Measurements from ENCODE around the gene MED12L.

The MED12L gene

DNA sequence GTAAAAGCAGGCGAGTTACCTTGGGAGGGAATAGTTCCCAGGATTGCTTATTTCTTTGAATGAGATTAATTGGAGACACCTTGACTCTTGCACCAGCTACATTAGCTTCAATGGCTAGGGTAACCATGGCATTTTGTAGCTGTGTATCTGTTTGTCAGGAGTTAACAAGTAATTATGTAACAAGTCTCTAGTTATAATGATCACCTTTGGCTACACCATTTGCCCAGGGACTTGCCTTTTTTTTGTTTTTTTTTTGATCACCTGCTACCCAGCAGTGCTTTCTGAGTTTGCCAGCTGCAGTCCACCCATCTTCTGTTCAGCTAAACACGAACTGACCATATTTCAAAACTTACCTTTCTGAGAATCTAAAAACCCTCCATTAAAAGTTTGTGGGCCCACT lies 2.2 kb downstream of the MED12L start:
- DNase-seq = no peak

DNA sequence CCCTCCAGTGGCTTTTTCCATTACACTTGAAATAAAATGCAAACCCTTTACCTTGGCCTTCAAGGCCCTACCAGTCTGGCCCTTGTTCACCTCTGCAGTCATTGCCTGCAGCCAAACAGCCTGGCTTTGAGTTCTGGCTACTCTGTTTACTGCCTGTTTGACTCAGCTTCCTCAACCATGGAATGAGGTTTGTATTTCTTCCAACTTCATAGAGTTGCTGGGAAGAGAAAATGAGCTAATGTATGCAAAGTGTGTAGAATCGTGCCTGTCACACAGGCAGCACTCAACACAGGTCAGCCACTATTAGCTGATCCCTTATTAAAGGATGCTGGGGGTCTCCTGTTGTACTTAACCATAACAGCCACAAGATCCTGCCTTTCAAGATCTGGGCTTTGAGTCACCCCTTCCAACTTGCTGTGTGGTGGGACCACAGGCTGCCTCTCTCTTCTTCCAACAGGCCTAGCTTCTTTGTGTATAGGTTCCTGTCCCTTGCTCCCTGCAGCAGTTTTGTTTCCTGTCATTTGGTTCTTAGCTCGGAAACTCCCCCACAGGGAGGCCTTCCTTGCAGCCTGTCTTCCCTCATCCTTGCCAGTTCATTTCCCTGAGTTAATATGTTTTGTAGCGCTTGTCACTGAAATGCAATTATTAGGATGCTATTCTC lies 6.4 kb downstream of the MED12L start:
- no peak for DNase-seq

DNA sequence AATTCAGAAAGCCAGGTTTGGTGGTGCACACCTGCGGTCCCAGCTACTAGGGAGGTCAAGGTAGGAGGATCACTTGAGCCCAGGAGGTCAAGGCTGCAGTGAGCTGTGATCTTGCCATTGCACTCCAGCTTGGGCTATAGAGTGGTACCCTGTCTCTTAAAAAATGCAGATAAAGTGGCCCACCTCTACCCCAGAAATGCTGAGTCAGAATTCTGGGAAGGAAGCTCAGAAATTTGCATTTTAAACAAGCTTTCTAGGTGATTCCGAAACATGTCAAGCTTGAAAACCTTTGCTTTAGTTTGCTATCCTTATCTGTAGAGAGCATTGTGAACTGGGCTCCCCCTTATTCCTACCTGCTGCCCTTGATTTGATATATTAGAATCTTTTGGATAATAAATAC lies 7.7 kb downstream of the MED12L start:
- no peak for DNase-seq

DNA sequence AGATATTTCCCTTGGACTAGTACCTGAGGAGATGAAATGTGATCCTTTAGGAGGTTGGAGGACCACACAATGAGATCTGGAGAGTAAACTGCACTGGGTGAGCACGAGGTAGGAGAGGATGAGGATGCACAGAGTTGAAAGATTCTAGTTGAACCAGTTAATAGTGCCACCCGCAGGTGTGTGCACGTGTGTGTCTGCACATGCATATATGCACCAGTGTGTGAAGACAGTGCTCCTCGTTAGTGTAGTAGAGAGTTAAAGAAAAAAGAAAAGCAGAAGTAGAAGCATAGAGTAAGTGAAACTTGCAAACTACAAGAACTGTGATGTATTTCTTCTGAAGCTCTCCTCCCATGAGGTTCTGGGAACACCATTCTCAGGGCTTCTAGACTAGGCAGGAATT lies 8.4 kb downstream of the MED12L start:
- no peak for DNase-seq

DNA sequence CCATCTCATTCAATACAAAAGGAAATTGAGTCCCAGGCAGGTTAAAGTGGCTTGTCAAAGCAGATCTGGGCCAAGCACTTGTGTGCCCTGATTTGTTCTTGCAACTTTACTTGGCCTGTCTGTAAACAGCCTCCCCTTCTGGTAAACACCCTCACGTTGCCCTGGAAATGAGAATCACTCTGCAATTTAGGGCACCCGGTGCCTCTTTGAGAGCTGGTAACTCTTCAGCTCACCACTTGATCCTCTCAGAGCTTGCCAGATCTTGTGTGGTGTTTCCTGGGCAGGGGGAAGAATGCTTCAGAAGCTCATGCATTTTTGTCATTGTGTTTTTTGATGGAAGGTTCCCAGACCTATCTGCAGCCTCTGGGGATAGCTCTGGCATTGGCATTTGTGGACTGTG lies 11.3 kb downstream of the MED12L start:
- no peak for DNase-seq

DNA sequence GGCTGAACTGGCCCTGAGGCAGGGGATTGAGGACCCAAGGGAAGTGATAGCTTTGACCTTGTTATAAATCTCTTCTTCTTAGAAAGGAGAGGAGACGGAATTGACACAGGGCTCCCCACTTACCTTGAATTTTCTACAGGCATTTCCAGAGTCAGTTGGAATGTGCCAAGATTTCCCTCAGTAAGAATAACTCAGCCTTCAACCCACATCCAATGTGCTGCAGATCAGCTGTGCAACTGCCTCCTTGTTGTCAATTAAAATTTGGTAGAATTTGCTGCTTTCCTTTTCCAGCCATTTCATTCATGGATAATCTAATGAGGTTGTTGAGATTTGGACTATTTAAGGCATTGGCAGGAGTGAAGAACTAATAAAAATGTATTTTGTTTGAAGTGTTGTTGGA lies 14.6 kb downstream of the MED12L start:
- DNase-seq = no peak

DNA sequence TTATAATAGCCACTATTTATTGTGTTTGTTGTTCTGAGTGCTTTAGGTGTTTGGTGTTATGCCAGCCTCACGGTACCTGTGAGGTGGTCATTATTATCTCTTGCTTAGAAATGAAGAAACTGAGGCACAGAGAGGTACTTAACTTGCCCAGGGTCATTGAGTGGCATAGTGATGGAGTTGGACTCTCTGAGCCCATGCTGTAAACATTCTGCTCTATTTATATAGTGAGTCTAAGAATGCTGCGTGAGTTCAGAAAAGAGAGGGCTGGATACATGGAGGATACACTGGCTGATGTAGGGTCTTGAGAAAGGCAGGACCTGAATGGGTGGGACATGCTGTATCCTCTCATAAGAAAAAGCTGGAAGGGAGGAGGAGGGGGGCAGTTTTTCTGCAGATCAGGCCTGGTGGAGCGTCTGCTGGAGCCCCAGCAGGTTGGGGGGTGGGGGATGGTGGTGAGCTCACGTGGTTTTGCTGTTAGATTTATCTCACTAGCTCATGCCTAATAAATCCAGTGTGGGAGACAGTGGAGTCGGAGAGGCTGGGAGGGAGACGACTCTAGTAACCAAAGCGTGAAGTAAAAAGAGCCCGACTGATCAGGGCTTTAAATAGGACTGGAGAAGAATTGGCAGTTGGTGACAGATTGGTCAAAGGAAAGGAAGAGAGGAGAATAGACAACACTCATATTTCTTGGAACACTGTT lies 16.0 kb downstream of the MED12L start:
- no peak for DNase-seq

DNA sequence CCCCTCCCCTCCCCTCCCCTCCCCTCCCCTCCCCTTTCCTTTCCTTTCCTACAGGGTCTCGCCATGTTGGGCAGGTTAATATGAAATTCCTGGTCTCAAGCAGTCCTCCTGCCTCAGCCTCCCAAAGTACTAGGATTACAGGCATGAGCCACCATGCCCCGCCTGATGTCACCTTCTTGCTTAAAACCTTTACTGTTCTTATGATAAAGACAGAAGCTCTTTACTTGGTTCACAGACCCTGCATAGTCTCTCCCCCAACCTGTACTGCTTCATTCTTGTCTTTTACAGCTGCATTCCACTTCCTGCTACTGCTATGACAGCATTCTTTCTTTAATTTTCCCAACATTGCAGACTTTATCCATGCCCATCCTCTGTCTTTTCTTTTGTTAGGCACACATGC lies 20.8 kb downstream of the MED12L start:
- no peak for DNase-seq

DNA sequence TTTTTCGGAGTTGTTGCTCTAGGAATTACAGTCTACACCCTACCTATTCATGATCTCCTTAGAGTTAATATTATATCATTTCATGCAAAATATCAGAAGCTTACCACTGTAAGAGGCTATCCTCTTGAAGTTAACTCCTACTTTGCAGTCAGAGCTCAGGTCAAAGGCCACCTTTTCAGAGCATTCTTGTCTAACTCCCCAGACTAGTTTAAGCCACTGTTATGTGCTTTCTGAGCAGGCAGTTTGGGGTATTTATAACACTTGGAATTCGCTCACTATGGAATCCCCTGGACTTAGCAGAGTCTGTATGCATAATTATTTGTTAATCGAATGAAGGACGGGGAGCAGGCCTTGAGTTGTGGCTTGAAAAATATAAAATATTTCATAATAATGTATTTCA lies 21.7 kb downstream of the MED12L start:
- DNase-seq = no peak

DNA sequence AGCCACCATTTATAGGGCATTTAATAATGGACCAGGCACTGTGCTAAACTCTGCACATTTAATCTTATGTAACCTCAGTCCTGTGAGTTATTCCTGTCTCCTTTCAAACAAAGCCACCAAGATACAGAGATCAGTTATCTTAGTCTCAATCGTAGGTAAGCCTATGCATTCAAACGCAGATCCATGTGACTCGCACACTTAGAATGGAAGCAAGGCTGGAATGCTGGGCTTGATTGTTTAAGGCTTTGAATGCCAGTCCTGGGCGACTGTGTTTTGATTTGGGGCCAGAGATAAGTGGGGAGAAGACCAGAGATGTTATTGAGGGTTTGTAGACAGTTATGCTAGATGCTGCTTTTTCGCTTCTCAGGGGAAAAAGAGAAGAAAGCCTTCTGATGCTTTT lies 22.2 kb downstream of the MED12L start:
- DNase-seq = no peak

DNA sequence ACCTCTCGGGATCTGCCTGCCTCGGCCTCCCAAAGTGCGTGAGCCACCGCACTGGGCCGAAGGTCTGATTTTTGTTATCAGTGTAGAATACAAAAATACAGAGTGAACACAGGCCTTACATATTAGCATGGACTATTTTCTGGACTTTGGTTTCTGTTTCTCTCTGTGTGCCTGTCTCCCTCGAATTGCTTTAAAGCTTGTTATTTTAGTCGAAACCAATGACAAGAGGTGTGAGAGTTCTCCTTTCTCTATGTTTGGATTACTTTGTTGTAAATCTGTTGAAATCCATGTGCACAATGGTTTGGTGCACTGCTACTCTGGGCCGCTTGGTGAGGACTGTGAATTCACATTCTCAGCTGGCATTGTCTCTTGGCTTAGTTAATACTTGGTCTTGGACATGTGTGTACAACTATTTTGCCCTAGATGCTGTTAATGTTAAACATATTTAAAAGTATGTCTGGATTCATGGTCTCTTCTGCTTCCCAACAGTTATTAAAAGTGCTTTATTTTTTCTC lies 23.9 kb downstream of the MED12L start:
- DNase-seq = no peak

DNA sequence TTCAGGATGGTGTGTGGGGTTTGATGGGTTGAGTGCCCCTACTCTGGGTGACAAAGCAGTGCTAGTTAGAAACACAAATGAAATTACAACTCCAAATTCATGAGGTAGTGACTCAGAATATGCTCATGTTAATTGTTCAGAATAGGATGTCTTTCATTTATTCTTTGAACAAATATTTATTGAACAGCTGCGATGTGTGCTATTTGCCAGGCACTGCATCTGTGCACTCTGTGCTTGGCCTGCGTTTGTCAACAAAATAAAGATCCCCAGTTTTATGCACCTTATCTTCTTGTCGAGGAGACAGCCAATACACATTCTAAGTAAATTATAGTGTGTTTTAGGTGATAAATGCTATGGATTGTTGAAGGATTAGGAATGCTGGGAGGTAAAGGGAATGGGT lies 27.3 kb downstream of the MED12L start:
- DNase-seq = no peak

DNA sequence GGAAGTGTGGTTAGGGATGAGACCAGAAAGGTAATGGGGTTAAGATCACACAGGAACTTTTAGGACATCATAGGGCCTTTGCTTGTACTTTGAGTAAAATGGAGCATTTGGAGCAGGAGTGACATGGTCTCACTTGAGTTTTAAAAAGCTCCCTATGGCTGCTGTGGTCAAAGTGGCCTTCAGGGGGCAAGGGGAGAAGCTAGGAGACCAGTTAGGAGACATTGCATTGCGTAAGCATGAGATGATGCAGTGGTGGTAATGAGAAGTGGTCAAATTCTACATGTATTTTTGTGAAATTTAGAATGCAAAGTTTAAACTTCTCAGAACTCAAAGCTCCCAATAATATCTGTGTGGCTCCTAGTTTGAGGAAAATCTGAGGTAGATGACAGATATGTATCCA lies 27.9 kb downstream of the MED12L start:
- DNase-seq = no peak

DNA sequence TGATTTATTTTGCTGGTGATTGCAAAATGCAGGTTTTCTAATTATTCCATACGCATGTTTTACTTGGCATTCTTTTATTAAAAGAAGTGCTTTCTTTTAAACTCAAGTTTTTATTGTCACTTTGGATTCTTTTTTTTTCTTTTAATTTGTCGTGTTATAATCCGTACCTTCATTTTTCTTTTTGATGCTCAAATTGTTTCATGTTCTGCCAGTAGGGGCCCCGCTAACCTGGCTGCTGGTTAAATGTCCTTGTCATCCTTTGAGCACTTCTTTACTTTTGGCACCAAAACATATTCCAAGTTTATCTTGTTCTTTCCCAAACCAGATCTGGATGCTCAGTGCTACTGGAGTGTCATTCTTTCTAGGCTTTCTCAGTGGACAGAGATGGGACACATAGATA lies 31.6 kb downstream of the MED12L start:
- DNase-seq = no peak

DNA sequence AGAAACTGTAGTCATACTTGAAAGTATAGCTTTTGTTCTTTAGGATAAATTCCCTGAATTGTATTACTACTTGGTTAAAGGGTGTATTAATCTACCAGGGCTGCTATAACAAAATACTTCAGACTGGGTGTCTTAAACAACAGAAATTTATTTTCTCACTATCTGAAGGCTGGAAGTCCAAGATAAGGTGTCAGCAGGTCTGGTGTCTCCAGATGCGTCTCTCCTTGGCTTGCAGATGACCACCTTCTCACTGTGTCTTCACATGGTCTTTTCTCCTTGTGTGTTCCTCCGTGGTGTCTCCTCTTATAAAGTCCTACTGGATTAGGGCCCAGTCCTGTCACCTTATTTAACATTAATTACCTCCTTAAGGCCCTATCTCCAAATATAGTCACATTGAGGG lies 33.7 kb downstream of the MED12L start:
- no peak for DNase-seq

DNA sequence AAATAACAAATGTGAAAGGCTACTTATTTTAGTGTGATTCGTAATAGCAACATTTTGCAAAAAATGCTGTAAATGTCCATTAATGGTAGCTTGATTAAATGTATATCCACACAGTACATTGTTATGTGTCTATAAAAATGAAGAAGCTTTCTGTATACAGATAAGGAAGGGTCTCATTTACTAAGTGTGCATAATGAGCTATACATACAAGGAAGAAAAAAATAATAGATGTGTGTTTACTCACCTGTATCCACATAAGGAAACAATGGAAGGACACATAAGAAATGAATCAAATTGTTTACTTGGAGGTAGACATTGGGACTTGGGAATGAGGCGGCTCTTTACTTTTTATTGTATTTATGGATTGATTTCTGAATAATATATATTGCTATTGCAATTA lies 34.9 kb downstream of the MED12L start:
- DNase-seq = no peak

DNA sequence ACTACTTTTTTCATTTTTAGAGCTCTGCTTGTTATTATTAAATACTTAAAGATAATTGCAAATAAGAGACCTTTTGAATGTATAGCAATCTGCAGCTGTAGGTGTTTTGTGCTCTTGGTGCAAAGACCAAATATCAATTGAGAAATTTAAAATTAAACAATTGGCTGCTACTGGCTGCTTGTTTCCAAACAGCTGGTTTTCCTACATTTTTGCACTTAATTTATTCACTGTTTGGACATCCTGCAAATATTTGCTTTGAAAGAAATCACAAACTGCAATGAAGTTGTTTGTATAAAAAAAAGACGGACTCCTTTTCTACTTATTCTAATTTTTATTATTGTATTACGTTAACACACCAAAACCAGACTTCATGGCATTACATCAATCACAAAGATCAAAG lies 35.6 kb downstream of the MED12L start:
- no peak for DNase-seq

DNA sequence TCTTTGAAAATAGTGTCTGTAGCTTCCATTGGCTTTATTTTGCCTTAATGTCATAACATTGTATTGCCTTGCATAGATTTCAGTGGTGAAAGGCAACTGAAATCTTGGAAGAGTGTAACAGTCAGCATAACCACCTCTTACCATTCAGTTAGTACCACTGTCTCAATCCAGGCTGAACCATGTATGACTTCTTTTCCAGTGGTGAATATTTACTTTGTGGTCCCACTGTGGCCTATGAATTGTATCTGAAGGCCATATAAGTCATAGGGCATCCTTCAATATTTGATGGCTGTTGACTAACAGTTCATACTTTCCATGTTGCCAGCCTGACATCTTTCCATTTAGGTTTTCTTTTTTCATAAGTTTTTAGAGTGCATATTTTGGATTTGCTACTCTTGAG lies 38.4 kb downstream of the MED12L start:
- no peak for DNase-seq

DNA sequence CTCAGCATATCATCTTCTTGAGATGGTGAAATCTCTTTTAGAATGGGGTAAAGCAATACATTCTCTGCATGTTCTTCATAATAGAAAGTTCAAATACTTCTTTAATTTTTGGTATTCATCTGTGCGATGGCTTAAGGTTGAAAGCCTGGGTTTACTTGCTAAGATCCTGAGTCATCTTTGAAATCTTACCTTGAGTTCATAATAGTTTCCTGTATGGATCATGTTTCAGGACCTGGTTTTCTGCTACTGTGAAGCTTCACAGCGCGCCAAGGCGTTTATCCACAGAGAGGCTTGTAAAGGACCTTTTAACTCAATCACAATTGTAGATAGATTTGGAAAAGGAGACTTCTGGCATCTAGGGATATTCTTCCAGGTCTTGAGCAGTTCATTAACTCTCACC lies 39.0 kb downstream of the MED12L start:
- DNase-seq = no peak

DNA sequence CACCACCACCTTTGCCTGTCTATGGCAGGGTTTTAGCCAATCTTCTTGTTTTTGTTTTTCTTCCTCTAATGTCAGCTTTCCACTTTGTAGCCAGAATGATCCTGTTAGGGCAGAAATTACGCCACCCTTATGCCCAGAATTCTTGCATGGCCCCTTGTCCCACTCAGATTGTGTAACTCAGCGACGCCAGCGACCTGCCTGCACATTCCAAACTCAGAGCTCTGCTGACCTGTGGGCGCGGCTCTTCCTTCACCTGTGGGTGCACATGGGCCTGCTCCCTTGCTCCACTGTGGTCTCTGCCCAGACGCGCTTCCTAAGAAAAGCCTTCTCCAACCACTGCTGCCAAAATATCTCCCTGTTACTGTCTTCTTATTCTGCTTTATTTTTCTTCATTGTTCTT lies 45.0 kb downstream of the MED12L start:
- DNase-seq = no peak

DNA sequence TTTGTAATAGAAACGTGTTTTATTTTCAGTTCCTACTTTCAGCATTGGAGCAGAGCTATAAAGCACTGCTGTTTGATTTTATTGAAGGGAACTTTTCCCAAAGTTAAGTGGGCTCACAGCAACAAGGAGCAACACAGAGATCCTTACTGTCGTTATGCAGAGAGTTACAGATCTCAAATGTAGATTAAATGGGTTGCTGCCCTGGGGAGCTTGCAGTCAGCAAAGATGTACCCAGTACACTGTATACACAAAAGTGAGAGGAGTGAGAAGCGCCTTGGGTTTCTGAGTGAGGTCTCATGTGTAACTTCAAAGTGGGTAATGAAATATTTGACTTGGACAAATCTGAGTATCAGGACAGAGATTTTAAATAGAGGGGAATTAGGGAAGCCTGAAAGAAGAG lies 47.7 kb downstream of the MED12L start:
- no peak for DNase-seq

DNA sequence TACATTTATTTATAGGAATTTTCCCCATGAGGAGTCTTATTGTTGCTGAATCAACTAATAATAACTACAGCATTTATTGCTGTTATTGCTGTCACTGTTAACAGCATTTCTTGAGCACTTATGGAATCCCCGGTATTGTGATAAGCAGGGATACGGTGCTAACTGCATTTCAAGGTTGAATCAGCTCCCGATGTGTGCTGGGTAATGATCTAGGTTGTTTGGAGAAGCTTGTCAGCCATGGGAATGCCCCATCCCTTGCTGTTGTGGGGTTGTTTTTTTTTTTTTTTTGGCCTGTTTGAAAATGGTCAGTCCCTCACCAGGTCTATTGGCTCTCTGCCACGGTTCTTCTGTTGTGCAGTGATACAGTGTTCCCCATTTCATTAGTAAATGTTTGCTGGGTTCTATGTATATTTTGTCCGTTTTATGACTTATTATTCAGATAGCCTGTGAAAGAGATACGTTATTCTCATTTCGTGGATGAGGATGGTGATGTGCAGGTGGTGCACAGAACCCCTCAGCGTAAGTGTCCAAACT lies 48.5 kb downstream of the MED12L start:
- no peak for DNase-seq

DNA sequence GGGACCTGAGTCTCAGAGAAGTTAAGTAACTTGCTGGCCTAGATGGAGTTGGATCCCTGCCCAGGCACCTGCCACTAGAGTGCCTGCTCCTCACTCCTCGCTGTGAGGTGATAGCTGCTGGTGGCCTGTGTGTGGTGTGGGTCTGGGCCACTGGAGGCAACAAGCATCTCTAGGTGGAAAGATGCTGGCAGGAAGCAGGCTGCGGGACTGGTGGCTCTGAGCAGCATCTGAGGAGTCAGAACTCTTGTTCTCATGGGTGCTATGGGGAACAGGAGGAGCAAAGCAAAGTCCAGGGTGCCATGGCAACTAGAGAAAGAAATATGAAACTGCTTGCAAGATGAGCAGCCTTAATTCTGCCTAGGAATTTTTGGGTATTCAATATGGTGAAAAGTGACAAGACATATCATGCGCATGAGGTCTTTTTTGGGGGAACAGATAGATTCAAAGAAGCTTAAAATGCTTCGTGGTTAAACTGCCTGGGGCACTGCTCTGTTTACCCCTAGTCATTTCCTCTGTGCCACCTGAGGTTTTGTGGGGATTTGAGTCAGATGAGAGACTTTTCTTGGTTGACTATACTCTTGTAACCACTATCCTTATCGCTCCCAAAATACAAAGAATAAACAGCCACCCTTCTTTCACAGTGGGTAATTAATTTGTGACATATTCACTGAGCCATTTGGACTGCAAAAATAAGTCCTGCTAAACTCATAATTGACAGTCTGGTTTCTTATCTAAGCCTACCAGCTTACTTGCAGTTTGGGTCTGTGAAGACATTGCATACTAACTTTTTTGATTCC lies 50.3 kb downstream of the MED12L start:
- DNase-seq = peak; percentile 35

DNA sequence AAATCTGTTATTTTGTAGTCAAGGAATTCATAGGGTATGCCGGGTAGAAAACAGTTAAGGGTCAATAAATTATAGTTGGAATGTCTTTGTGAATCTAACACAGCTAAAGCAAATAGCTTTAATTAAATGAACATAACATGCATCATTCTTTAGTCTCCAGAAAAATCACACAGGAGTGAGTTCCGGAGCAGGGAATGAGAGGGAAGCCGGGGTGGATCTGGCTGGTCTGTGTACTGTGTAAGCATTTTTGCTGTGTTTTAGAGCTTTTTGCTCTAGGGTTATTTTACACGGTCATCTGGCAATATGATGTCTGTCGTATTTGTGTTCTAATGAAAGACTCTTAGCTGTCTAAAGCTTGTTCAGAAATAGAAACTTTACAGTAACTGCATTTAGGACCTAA lies 57.5 kb downstream of the MED12L start:
- no peak for DNase-seq

Measured in CD4-positive, alpha-beta T cell treated with Interleukin-12 subunit alpha and Interleukin-12 subunit beta, for 1 hour (primary cell).